ENCODE data around the gene ADISSP. TPM values are rescaled to one million over a fixed set of nuclear protein-coding genes. Genes with fewer than 3 reads are reported as not detected.
A peak's percentile ranks its signal among the peaks of the same experiment; 100 is the strongest.

ADISSP gene
- total and polyA plus RNA-seq, 2 of the 13 experiments (the other 11 are each of a cell fraction or from before 2014, with no cell fraction given) = 38.3 to 90.6 TPM

DNA sequence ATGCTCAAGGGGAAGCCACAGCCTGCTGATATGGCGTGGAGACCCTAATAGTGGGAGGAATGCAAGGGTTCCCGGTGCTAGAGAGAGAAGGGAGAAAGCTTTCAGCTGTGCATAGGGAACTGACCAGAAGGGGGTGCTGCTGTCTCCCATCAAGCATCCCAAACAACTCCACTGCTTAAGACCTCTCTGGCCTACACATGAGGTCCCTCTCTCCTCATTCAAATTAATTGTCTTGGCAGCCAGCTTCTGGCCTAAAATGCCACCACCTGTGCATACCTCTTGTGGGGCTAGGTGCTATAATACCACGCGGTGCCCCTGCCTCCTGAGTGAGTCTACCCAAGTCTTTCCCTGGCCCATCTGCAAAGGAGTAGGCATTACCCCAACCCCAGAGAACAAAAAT lies 14.5 kb downstream of the ADISSP start (continued):
- TF ChIP-seq, protein P1, sequence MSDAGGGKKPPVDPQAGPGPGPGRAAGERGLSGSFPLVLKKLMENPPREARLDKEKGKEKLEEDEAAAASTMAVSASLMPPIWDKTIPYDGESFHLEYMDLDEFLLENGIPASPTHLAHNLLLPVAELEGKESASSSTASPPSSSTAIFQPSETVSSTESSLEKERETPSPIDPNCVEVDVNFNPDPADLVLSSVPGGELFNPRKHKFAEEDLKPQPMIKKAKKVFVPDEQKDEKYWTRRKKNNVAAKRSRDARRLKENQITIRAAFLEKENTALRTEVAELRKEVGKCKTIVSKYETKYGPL (CRISPR knock-in tag; IDR thresholded peaks at IDR 0.05) = no peak
- TF ChIP-seq TBP (CRISPR knock-in tag; IDR thresholded peaks at IDR 0.05) = no peak
- no peak for TF ChIP-seq ZBTB42 (CRISPR knock-in tag; IDR thresholded peaks at IDR 0.05)
- no peak for TF ChIP-seq HOXA7 (CRISPR knock-in tag; IDR thresholded peaks at IDR 0.05)
- TF ChIP-seq ZNF569 (CRISPR knock-in tag; IDR thresholded peaks at IDR 0.05; ENCODE audit: borderline replicate concordance) = no peak
- TF ChIP-seq CBFB (CRISPR knock-in tag; IDR thresholded peaks at IDR 0.05) = no peak
- TF ChIP-seq, protein P2, sequence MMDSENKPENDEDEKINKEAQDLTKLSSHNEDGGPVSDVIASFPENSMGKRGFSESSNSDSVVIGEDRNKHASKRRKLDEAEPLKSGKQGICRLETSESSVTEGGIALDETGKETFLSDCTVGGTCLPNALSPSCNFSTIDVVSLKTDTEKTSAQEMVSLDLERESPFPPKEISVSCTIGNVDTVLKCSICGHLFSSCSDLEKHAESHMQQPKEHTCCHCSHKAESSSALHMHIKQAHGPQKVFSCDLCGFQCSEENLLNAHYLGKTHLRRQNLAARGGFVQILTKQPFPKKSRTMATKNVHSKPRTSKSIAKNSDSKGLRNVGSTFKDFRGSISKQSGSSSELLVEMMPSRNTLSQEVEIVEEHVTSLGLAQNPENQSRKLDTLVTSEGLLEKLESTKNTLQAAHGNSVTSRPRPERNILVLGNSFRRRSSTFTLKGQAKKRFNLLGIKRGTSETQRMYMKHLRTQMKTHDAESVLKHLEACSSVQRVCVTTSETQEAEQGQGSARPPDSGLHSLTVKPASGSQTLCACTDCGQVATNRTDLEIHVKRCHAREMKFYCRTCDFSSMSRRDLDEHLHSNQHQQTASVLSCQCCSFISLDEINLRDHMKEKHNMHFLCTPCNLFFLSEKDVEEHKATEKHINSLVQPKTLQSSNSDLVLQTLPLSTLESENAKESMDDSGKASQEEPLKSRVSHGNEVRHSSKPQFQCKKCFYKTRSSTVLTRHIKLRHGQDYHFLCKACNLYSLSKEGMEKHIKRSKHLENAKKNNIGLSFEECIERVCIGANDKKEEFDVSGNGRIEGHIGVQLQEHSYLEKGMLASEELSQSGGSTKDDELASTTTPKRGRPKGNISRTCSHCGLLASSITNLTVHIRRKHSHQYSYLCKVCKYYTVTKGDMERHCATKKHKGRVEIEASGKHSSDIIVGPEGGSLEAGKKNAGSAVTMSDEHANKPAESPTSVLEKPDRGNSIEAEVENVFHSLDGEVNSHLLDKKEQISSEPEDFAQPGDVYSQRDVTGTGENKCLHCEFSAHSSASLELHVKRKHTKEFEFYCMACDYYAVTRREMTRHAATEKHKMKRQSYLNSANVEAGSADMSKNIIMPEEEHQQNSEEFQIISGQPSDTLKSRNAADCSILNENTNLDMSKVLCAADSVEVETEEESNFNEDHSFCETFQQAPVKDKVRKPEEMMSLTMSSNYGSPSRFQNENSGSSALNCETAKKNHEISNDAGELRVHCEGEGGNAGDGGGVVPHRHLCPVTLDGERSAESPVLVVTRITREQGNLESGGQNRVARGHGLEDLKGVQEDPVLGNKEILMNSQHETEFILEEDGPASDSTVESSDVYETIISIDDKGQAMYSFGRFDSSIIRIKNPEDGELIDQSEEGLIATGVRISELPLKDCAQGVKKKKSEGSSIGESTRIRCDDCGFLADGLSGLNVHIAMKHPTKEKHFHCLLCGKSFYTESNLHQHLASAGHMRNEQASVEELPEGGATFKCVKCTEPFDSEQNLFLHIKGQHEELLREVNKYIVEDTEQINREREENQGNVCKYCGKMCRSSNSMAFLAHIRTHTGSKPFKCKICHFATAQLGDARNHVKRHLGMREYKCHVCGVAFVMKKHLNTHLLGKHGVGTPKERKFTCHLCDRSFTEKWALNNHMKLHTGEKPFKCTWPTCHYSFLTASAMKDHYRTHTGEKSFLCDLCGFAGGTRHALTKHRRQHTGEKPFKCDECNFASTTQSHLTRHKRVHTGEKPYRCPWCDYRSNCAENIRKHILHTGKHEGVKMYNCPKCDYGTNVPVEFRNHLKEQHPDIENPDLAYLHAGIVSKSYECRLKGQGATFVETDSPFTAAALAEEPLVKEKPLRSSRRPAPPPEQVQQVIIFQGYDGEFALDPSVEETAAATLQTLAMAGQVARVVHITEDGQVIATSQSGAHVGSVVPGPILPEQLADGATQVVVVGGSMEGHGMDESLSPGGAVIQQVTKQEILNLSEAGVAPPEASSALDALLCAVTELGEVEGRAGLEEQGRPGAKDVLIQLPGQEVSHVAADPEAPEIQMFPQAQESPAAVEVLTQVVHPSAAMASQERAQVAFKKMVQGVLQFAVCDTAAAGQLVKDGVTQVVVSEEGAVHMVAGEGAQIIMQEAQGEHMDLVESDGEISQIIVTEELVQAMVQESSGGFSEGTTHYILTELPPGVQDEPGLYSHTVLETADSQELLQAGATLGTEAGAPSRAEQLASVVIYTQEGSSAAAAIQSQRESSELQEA (CRISPR knock-in tag; IDR thresholded peaks at IDR 0.05; ENCODE audit: not compliant biosample characterization) = no peak
- TF ChIP-seq ZBTB3 (CRISPR knock-in tag; IDR thresholded peaks at IDR 0.05; ENCODE audit: borderline replicate concordance, low read depth) = no peak
- no peak for TF ChIP-seq ZNF280B (CRISPR knock-in tag; IDR thresholded peaks at IDR 0.05; ENCODE audit: borderline replicate concordance)
- TF ChIP-seq FOXM1 (CRISPR knock-in tag; IDR thresholded peaks at IDR 0.05) = no peak
- TF ChIP-seq MTF2 (CRISPR knock-in tag; IDR thresholded peaks at IDR 0.05; ENCODE audit: borderline replicate concordance) = no peak
- no peak for TF ChIP-seq NFE2L1 (CRISPR knock-in tag; IDR thresholded peaks at IDR 0.05; ENCODE audit: borderline replicate concordance)
- no peak for TF ChIP-seq CC2D1A (CRISPR knock-in tag; IDR thresholded peaks at IDR 0.05)
- TF ChIP-seq SALL1 (CRISPR knock-in tag; IDR thresholded peaks at IDR 0.05) = peak; percentile 33; the same call in 1 of the 2 replicates
- TF ChIP-seq ZNF782 (CRISPR knock-in tag; IDR thresholded peaks at IDR 0.05; ENCODE audit: borderline replicate concordance) = no peak
- TF ChIP-seq, protein P3, sequence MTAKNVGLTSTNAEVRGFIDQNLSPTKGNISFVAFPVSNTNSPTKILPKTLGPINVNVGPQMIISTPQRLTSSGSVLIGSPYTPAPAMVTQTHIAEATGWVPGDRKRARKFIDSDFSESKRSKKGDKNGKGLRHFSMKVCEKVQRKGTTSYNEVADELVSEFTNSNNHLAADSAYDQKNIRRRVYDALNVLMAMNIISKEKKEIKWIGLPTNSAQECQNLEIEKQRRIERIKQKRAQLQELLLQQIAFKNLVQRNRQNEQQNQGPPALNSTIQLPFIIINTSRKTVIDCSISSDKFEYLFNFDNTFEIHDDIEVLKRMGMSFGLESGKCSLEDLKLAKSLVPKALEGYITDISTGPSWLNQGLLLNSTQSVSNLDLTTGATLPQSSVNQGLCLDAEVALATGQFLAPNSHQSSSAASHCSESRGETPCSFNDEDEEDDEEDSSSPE (CRISPR knock-in tag; IDR thresholded peaks at IDR 0.05) = no peak
- TF ChIP-seq, protein P4, sequence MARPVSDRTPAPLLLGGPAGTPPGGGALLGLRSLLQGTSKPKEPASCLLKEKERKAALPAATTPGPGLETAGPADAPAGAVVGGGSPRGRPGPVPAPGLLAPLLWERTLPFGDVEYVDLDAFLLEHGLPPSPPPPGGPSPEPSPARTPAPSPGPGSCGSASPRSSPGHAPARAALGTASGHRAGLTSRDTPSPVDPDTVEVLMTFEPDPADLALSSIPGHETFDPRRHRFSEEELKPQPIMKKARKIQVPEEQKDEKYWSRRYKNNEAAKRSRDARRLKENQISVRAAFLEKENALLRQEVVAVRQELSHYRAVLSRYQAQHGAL (CRISPR knock-in tag; IDR thresholded peaks at IDR 0.05; ENCODE audit: not compliant biosample characterization) = no peak
- no peak for TF ChIP-seq ZNF207 (IDR thresholded peaks at IDR 0.05; ENCODE audit: borderline replicate concordance)

Measured in HepG2 (cell line).